Measurements from ENCODE around the gene CEP63.

GRCh38 chr3:134592806-134593205, 106.9 kb downstream of the CEP63 start:
- TF ChIP-seq EZH2 (IDR thresholded peaks at IDR 0.05; ENCODE audit: borderline replicate concordance, insufficient read depth, low read length, poor library complexity, severe bottlenecking) (no peak), CTCF (IDR thresholded peaks at IDR 0.05; ENCODE audit: poor library complexity, severe bottlenecking) (no peak), MXI1 (conservative IDR thresholded peaks at IDR 0.05; ENCODE audit: poor library complexity, severe bottlenecking) (no peak), RAD21 (conservative IDR thresholded peaks at IDR 0.05) (no peak), POLR2AphosphoS5 (IDR thresholded peaks at IDR 0.05) (no peak), SMC3 (conservative IDR thresholded peaks at IDR 0.05; ENCODE audit: poor library complexity) (no peak), REST (IDR thresholded peaks at IDR 0.05; ENCODE audit: borderline replicate concordance) (no peak), EP300 (conservative IDR thresholded peaks at IDR 0.05; ENCODE audit: poor library complexity, severe bottlenecking) (no peak), TAF1 (IDR thresholded peaks at IDR 0.05; ENCODE audit: low read depth) (no peak)
